ENCODE data around the gene SNX8.
A peak's percentile ranks its signal among the peaks of the same experiment; 100 is the strongest.

The SNX8 gene

GRCh38 chr7:2244404-2244995, 69.7 kb downstream of the SNX8 start:
- H3K27ac ChIP-seq (ENCODE audit: poor library complexity, severe bottlenecking): no peak overlapping the region
- no peaks in the 10 kb centered on the region for H3K27me3 ChIP-seq (ENCODE audit: insufficient read depth, poor library complexity, severe bottlenecking)

GRCh38 chr7:2243458-2243857, 70.8 kb downstream of the SNX8 start:
- H3K27me3 ChIP-seq (ENCODE audit: insufficient read depth, poor library complexity, severe bottlenecking): no peaks in the 10 kb centered on the region
- no peaks in the 10 kb centered on the region for H3K9me3 ChIP-seq (ENCODE audit: severe bottlenecking)
- no peak overlapping the region for H3K4me3 ChIP-seq (ENCODE audit: severe bottlenecking)
- no peak for DNase-seq (ENCODE audit: low spot score)
- ATAC-seq (ENCODE audit: low read depth): no peak
- H3K36me3 ChIP-seq (ENCODE audit: low read depth): peaks cover 23% of the 10 kb centered on the region
- no peak for TF ChIP-seq CTCF (IDR thresholded peaks at IDR 0.05; ENCODE audit: poor library complexity, severe bottlenecking)
- H3K27ac ChIP-seq (ENCODE audit: poor library complexity, severe bottlenecking): no peak overlapping the region
- no peaks in the 10 kb centered on the region for H3K4me1 ChIP-seq (ENCODE audit: insufficient read depth, poor library complexity, severe bottlenecking)

More at GRCh38 chr7:2244404-2244995, 69.7 kb downstream of the SNX8 start:
- Histone ChIP-seq H3K36me3 (ENCODE audit: low read depth) (peaks cover 15% of the 10 kb centered on the region), H3K4me3 (ENCODE audit: severe bottlenecking) (no peak overlapping the region), H3K4me1 (ENCODE audit: insufficient read depth, poor library complexity, severe bottlenecking) (peaks cover 9% of the 10 kb centered on the region), H3K9me3 (ENCODE audit: severe bottlenecking) (no peaks in the 10 kb centered on the region)
- ATAC-seq (ENCODE audit: low read depth) (no peak), DNase-seq (ENCODE audit: low spot score) (no peak)
- no peak for TF ChIP-seq CTCF (IDR thresholded peaks at IDR 0.05; ENCODE audit: poor library complexity, severe bottlenecking)

- peak overlapping the region; percentile 87 for H3K4me3 ChIP-seq (ENCODE audit: severe bottlenecking)
- DNase-seq (ENCODE audit: low spot score) (no peak), ATAC-seq (ENCODE audit: low read depth) (peak; percentile 54)
- no peak for TF ChIP-seq CTCF (IDR thresholded peaks at IDR 0.05; ENCODE audit: poor library complexity, severe bottlenecking)
- no peaks in the 10 kb centered on the region for H3K4me1 ChIP-seq (ENCODE audit: insufficient read depth, poor library complexity, severe bottlenecking)
- H3K27ac ChIP-seq (ENCODE audit: poor library complexity, severe bottlenecking): peak overlapping the region; percentile 55
- H3K36me3 ChIP-seq (ENCODE audit: low read depth): peaks cover 29% of the 10 kb centered on the region
- no peaks in the 10 kb centered on the region for H3K9me3 ChIP-seq (ENCODE audit: severe bottlenecking)
- no peaks in the 10 kb centered on the region for H3K27me3 ChIP-seq (ENCODE audit: insufficient read depth, poor library complexity, severe bottlenecking)
These were observed 71.5 kb downstream of the SNX8 start for GRCh38 chr7:2242541-2243429.

GRCh38 chr7:2241580-2242540, 72.4 kb downstream of the SNX8 start, which contains the start of the genes MRM2 and NUDT1:
Gene MRM2, minus strand, starts transcription at chr7:2242205. Its CDS starts 36 bp downstream, at chr7:2242169.
Gene NUDT1, plus strand, starts transcription at chr7:2242226. Its CDS starts 2,349 bp downstream, at chr7:2244575.
- ATAC-seq (ENCODE audit: low read depth): peak; percentile 83
- peak; percentile 89 for DNase-seq (ENCODE audit: low spot score)
- Histone ChIP-seq H3K27me3 (ENCODE audit: insufficient read depth, poor library complexity, severe bottlenecking) (no peaks in the 10 kb centered on the region), H3K27ac (ENCODE audit: poor library complexity, severe bottlenecking) (peak within 1 kb of the TSS; percentile 55), H3K4me3 (ENCODE audit: severe bottlenecking) (peak within 1 kb of the TSS; percentile 87), H3K4me1 (ENCODE audit: insufficient read depth, poor library complexity, severe bottlenecking) (peaks cover 6% of the 10 kb centered on the region), H3K9me3 (ENCODE audit: severe bottlenecking) (no peaks in the 10 kb centered on the region), H3K36me3 (ENCODE audit: low read depth) (peaks cover 39% of the 10 kb centered on the region)
- TF ChIP-seq CTCF (IDR thresholded peaks at IDR 0.05; ENCODE audit: poor library complexity, severe bottlenecking): no peak

Data from RWPE2 (cell line).